Esophagus squamous epithelium (tissue), 5 donors: ENCODE data around the gene GUK1. TPM values are rescaled to one million over a fixed set of nuclear protein-coding genes. Genes with fewer than 3 reads are reported as not detected.

Source experiments
- DNase-seq: peaks from one replicate; lab custom pipeline; 2025; lab: John Stamatoyannopoulos, UW
- H3K27ac ChIP-seq, 4 donors: fragments of 200-600 bp; sonication (generic); one replicate each; pipeline ENCODE4 v1.5.1; 2016 to 2019; ENCODE audit warnings: mild to moderate bottlenecking in 1 of 4
- H3K27me3 ChIP-seq, 4 donors: fragments of 200-600 bp; sonication (generic); 1 replicate in 3 of 4; 2 replicates in 1 of 4; pipeline versions ENCODE4 v1.5.1 to v1.6.0; 2017 to 2021; ENCODE audit warnings: antibody characterized with exemption in 1 of 4
- H3K36me3 ChIP-seq, 3 donors: fragments of 200-600 bp; sonication (generic); one replicate each; pipeline ENCODE4 v1.5.1; 2016 to 2019
- H3K4me1 ChIP-seq, 3 donors: fragments of 200-600 bp; sonication (generic); one replicate each; pipeline ENCODE4 v1.5.1; 2017 to 2019
- H3K4me3 ChIP-seq, 4 donors: fragments of 200-600 bp; sonication (generic); 1 replicate in 3 of 4; 2 replicates in 1 of 4; pipeline ENCODE4 v1.5.1; 2016 to 2019; ENCODE audit warnings: mild to moderate bottlenecking in 2 of 4, moderate library complexity in 1 of 4
- H3K9me3 ChIP-seq, 3 donors: fragments of 200-600 bp; sonication (generic); one replicate each; pipeline ENCODE4 v1.5.1; 2016 to 2019
- POLR2A ChIP-seq, 4 donors: fragments of 450-650 bp; IDR thresholded peaks; one replicate each; pipeline ENCODE4 v1.6.1; 2017; ENCODE audit warnings: antibody characterized with exemption in 4 of 4, mild to moderate bottlenecking in 4 of 4, moderate library complexity in 3 of 4
- WGBS, 2 donors: methylation state at CpG; one replicate each; pipeline ENCODE4 v1.1.5; 2018; 5-methylcytosine and 5-hydroxymethylcytosine counted together
- intact Hi-C: fragments of 100-400 bp; cut with DNase I; formaldehyde crosslinking; loops from one replicate; pipeline ENCODE4 v1.15.0; 2022
- total RNA-seq, 4 donors: library from RNA; depleted of rRNA; stranded (reverse); fragments of >200 nt; gene quantifications; one replicate each; pipeline ENCODE4 v1.1.0, GENCODE V29; 2016
- TF ChIP-seq, protein P1 (sequence below), 6 experiments: fragments of 450-650 bp in 4 of 6; fragments of 200-600 bp in 2 of 6; sonication (generic) in 2 of 6; IDR thresholded peaks; one replicate each; pipeline ENCODE4 v1.5.1; 2016 to 2019; ENCODE audit warnings: antibody characterized with exemption in 6 of 6, mild to moderate bottlenecking in 4 of 6, moderate library complexity in 4 of 6
- donor health status: DM: yes; HTN: yes; CAD: no.

GUK1 gene
- total RNA-seq, 4 donors from 2014 or later: 279 to 320 (median 302) TPM

DNA sequence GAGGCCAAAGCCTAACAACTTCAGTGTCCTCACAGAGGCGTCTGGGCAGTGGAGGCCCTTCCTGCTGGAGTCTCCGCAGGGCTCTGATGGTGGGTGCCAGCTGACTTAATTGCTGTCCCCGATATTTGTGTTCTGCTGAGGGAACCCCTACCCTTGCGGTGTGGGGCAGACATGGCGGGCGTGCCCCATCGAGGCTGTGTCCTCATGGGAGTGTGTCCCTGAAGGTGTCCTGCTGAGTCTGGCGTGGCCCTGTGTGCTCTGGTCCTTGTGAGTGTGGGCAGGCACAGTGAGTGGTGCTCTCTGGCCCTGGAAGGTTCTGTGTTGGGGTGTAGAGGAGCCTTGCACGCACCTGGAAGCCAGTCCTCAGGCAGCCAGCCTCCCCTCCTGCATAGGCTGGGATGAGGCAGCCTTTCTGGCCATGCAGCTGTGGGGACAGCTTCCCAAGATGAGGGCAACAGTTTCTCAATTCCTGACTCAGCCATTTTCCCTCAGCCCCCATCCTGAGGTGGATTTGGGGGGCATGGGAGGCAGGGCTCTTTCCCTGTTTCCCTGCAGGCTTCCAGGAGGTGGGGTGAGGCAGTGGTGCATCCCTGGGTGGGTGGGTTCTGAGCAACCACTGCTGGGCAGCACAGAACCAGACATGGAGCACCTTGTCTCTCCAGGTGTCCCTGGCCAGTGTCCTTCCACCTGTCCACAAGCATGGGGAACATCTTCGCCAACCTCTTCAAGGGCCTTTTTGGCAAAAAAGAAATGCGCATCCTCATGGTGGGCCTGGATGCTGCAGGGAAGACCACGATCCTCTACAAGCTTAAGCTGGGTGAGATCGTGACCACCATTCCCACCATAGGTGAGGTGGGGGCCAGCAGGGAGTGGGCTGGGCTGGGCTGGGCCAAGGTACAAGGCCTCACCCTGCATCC, 43.4 kb upstream of the GUK1 start:
- H3K4me1 ChIP-seq: peaks cover 20 to 71% (median 26%) of the 10 kb centered on the region in 3 donors
- H3K27me3 ChIP-seq: no peaks in the 10 kb centered on the region
- intact Hi-C loops: no loop called here
- peaks cover 0 to 12% (median 10%) of the 10 kb centered on the region in 3 donors for H3K9me3 ChIP-seq
- 100% methylated on average over 1 to 2 of the region's 13 CpGs for WGBS, 2 donors
- no peak for TF ChIP-seq POLR2A (IDR thresholded peaks at IDR 0.05)
- TF ChIP-seq, protein P1, sequence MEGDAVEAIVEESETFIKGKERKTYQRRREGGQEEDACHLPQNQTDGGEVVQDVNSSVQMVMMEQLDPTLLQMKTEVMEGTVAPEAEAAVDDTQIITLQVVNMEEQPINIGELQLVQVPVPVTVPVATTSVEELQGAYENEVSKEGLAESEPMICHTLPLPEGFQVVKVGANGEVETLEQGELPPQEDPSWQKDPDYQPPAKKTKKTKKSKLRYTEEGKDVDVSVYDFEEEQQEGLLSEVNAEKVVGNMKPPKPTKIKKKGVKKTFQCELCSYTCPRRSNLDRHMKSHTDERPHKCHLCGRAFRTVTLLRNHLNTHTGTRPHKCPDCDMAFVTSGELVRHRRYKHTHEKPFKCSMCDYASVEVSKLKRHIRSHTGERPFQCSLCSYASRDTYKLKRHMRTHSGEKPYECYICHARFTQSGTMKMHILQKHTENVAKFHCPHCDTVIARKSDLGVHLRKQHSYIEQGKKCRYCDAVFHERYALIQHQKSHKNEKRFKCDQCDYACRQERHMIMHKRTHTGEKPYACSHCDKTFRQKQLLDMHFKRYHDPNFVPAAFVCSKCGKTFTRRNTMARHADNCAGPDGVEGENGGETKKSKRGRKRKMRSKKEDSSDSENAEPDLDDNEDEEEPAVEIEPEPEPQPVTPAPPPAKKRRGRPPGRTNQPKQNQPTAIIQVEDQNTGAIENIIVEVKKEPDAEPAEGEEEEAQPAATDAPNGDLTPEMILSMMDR (IDR thresholded peaks at IDR 0.05): no peak
- H3K4me3 ChIP-seq: no peak overlapping the region
- no peak for DNase-seq
- H3K36me3 ChIP-seq: peaks cover 30 to 72% (median 37%) of the 10 kb centered on the region in 3 donors
- H3K27ac ChIP-seq: no peak overlapping the region

DNA sequence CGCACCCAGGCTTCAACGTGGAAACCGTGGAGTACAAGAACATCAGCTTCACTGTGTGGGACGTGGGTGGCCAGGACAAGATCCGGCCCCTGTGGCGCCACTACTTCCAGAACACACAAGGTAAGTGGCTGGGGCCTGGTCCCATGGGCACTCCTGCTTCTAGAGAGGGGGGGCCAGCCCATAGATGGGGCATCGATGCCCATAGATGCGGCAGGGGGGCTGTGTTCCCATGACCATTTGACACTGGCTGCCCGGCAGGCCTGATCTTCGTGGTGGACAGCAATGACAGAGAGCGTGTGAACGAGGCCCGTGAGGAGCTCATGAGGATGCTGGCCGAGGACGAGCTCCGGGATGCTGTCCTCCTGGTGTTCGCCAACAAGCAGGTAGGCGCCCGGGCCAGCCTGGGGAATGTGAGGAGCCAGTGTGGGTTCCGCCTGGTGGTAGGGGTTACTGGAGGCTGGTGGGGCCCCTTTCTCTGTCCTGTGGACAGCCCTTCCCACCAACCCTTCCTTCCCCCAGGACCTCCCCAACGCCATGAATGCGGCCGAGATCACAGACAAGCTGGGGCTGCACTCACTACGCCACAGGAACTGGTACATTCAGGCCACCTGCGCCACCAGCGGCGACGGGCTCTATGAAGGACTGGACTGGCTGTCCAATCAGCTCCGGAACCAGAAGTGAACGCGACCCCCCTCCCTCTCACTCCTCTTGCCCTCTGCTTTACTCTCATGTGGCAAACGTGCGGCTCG, 42.6 kb upstream of the GUK1 start:
- 86% methylated on average over 12 to 17 of the region's 34 CpGs for WGBS, 2 donors
- H3K4me1 ChIP-seq: peaks cover 19 to 71% (median 25%) of the 10 kb centered on the region in 3 donors
- no peak overlapping the region for H3K4me3 ChIP-seq
- intact Hi-C loops: no loop called here
- peaks cover 30 to 72% (median 37%) of the 10 kb centered on the region in 3 donors for H3K36me3 ChIP-seq
- TF ChIP-seq POLR2A (IDR thresholded peaks at IDR 0.05): no peak
- TF ChIP-seq, protein P1 (IDR thresholded peaks at IDR 0.05): no peak
- H3K27ac ChIP-seq: no peak overlapping the region
- no peaks in the 10 kb centered on the region for H3K27me3 ChIP-seq
- peaks cover 0 to 12% (median 10%) of the 10 kb centered on the region in 3 donors for H3K9me3 ChIP-seq
- no peak for DNase-seq

DNA sequence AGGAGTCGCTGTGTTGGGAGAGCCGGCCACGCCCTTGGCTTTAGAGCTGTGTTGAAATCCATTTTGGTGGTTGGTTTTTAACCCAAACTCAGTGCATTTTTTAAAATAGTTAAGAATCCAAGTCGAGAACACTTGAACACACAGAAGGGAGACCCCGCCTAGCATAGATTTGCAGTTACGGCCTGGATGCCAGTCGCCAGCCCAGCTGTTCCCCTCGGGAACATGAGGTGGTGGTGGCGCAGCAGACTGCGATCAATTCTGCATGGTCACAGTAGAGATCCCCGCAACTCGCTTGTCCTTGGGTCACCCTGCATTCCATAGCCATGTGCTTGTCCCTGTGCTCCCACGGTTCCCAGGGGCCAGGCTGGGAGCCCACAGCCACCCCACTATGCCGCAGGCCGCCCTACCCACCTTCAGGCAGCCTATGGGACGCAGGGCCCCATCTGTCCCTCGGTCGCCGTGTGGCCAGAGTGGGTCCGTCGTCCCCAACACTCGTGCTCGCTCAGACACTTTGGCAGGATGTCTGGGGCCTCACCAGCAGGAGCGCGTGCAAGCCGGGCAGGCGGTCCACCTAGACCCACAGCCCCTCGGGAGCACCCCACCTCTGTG, 41.7 kb upstream of the GUK1 start:
- no peak overlapping the region for H3K4me3 ChIP-seq
- WGBS, 2 donors: 82 to 90% methylated on average over 14 to 21 of the region's 28 CpGs
- peaks cover 30 to 72% (median 37%) of the 10 kb centered on the region in 3 donors for H3K36me3 ChIP-seq
- H3K27ac ChIP-seq: no peak overlapping the region
- intact Hi-C loops: no loop called here
- no peaks in the 10 kb centered on the region for H3K27me3 ChIP-seq
- H3K4me1 ChIP-seq: peaks cover 11 to 66% (median 15%) of the 10 kb centered on the region in 3 donors
- TF ChIP-seq, protein P1 (IDR thresholded peaks at IDR 0.05): no peak
- TF ChIP-seq POLR2A (IDR thresholded peaks at IDR 0.05): no peak
- no peak for DNase-seq
- peaks cover 0 to 12% (median 10%) of the 10 kb centered on the region in 3 donors for H3K9me3 ChIP-seq

DNA sequence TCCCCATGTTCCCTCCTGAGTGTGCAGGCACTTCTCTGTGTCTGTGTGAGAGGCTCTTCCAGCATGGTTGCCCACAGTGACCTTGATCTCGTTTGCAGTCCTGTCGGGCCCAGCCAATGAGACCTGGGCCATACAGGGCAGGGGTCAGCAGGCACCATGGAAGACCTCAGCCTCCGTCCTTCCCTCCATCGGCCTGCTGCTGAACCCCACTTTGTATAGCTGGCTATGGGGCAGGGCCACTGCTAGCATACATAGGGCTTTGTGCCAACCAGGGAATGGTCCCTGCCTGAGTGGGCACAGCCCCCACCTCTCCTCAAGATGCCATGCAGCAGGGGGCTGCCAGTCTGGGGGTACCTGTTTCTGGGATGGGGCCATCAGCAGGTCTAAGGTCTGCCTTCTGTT, 40.7 kb upstream of the GUK1 start:
- Histone ChIP-seq H3K4me1 (peaks cover 11 to 68% (median 17%) of the 10 kb centered on the region in 3 donors), H3K27ac (no peak overlapping the region), H3K27me3 (no peaks in the 10 kb centered on the region), H3K4me3 (no peak overlapping the region), H3K36me3 (peaks cover 30 to 68% (median 37%) of the 10 kb centered on the region in 3 donors), H3K9me3 (peaks cover 0 to 11% (median 6%) of the 10 kb centered on the region in 3 donors)
- intact Hi-C loops: no loop called here
- 43% methylated on average over 2 of the region's 4 CpGs; no CpG with 5 or more reads in 1 of the 2 donors for WGBS, 2 donors
- no peak for TF ChIP-seq POLR2A (IDR thresholded peaks at IDR 0.05)
- TF ChIP-seq, protein P1 (IDR thresholded peaks at IDR 0.05): no peak
- DNase-seq: no peak
